Measurements from ENCODE around the gene ACAD8.
"Not testable (repeated sequence)": the region's sequence is repeated elsewhere in the genome, so short reads cannot be mapped to it uniquely, and the experiment has no call there.

Gene ACAD8

DNA sequence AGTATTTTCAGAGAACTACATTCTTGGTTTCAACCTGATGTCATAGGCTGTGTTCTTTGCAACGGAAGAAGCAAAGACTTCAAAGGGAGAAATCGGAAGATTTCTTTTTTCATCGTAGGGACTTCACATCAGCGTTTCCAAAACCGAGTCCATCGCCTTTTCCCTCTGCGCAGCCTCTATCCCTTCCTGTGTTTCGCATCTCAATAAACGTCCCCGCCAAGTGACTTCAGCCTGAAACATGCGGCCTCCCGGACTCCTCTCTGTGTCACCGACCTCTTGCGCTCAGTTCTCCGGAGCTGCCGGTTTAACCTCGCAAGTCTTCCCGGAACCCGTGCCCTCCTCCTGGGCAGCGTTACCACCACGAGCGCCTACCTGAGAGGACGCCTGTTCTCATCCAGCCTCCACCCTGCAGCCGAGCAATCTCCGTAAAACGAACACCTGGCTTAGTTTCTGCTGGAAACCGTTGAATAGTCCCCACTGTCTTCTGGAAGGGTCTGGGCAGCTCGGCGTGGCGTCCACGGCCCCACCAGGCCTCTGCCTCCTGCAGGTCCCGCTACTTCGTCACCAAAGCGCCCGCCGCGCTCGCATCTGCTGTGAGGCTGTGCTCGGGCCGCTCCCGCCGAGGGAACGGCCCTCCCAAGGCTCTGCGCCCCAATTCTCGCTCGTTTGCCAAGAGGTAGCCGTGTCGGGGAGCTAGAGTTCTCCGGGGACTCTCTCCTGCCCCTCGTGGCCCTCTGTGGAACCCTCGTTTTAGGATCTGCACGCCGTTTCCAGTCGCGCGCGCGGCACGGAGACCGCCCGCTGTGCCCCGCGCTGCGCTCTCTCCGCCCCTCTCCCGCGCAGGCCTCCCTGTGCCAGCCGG lies 22.4 kb downstream of the ACAD8 start, which contains the start of gene GLB1L3:
Gene GLB1L3, plus strand, starts transcription at position 846 of the 862 bp plus-strand sequence. CDS start 362 bp downstream, outside the sequence.
- Histone ChIP-seq H3K9me3 (ENCODE audit: control insufficient read depth in 1 of 2, low read length in 2 of 2) (no peaks in the 10 kb centered on the region), H3K27ac (ENCODE audit: low read depth, low read length) (no peak within 1 kb of the TSS), H3K27me3 (ENCODE audit: control insufficient read depth in 1 of 2, insufficient read depth in 2 of 2, low read length in 2 of 2) (peaks cover 63 to 68% of the 10 kb centered on the region in 2 donors), H3K4me1 (ENCODE audit: control insufficient read depth in 1 of 2, insufficient read depth in 2 of 2, low read length in 2 of 2) (peaks cover 3 to 10% of the 10 kb centered on the region in 2 donors), H3K9ac (ENCODE audit: low read depth in 1 of 2, low read length in 2 of 2) (peak within 1 kb of the TSS in 1 of 2 donors; percentile 32), H3K36me3 (ENCODE audit: control insufficient read depth in 1 of 2, insufficient read depth in 2 of 2, low read length in 2 of 2) (no peaks in the 10 kb centered on the region), H3K4me3 (ENCODE audit: low read depth in 1 of 2, low read length in 2 of 2) (peak within 1 kb of the TSS; percentile 63 to 66)

DNA sequence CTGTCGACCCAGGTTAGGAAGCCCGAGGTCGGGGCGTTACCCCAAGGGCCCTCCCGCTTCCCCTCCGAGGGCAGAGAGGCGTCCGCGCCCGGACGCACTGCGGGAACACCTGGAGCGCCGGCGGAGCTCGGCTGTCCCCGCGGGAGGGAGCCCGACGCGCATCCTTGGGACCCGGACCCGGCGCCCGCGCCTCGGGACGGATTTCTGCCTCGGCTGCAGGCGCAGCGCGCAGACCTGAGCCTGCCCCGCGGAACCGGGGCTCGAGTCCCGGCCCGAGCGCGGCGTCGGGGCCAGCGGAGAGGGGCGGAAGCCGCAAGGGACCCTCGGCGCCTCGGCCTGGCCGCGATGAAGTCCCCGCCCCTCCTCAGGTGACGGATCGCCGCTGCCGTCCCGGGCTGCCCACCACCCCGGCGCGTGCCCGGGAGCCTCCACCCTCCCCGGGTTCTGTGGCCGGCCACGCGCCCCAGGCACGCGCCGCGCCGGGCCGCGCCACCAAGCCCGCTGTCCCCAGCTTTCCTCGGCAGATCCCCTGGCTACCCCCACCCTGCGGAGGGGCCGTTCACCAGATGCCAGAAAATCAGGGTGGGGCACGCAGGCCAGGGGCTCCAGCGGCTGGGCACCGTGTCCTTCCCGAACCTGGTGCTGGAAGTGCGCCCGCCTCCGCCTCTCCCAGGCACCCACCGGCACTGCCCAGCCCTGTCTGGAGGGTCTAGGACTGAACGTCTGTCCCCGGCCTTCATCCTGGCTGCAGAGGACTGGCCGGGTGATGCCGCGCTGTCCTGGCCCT lies 23.2 kb downstream of the ACAD8 start:
- Histone ChIP-seq H3K4me3 (ENCODE audit: low read depth in 1 of 2, low read length in 2 of 2) (peak overlapping the region; percentile 63 to 66), H3K27ac (ENCODE audit: low read depth, low read length) (no peak overlapping the region), H3K36me3 (ENCODE audit: control insufficient read depth in 1 of 2, insufficient read depth in 2 of 2, low read length in 2 of 2) (no peaks in the 10 kb centered on the region), H3K27me3 (ENCODE audit: control insufficient read depth in 1 of 2, insufficient read depth in 2 of 2, low read length in 2 of 2) (peaks cover 60 to 64% of the 10 kb centered on the region in 2 donors), H3K4me1 (ENCODE audit: control insufficient read depth in 1 of 2, insufficient read depth in 2 of 2, low read length in 2 of 2) (peaks cover 3 to 10% of the 10 kb centered on the region in 2 donors), H3K9me3 (ENCODE audit: control insufficient read depth in 1 of 2, low read length in 2 of 2) (no peaks in the 10 kb centered on the region), H3K9ac (ENCODE audit: low read depth in 1 of 2, low read length in 2 of 2) (no peak overlapping the region)

DNA sequence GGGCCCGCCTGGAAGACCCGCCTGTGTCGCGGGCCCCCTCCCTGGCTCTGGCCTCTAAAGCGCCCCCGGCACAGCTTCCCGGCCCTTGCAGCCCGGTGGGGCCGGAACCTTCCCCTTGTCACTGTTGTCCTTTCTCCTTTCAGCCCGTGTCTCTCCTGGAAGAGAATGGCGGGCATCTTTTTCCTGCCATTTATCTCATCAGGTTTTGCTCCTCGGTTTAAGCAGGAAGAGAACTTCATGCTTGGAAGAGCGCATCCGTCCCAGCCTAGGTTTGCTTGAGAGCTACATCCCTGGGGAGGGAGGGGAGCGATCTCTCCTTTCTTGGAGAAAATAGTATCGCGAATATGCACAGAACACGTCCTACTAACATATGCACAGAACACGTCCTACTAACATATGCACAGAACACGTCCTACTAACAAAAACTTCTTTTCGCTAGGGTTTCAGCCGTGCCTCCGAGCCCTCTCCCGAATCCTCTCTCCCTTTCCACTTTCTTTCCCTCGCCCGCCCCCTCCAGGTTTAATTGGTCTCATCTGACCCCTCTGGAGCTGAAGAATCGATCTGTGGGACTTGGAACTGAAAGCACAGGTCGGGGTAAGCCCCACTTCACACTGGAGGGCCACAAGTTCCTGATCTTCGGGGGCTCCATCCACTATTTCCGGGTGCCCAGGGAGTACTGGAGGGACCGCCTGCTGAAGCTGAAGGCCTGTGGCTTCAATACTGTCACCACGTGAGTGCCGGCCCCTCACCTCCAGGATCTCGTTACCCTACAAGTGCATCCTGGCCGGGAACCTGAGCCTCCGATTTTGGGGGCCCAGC lies 24.0 kb downstream of the ACAD8 start:
- no peak overlapping the region for H3K4me3 ChIP-seq (ENCODE audit: low read depth in 1 of 2, low read length in 2 of 2)
- peaks cover 55 to 58% of the 10 kb centered on the region in 2 donors for H3K27me3 ChIP-seq (ENCODE audit: control insufficient read depth in 1 of 2, insufficient read depth in 2 of 2, low read length in 2 of 2)

DNA sequence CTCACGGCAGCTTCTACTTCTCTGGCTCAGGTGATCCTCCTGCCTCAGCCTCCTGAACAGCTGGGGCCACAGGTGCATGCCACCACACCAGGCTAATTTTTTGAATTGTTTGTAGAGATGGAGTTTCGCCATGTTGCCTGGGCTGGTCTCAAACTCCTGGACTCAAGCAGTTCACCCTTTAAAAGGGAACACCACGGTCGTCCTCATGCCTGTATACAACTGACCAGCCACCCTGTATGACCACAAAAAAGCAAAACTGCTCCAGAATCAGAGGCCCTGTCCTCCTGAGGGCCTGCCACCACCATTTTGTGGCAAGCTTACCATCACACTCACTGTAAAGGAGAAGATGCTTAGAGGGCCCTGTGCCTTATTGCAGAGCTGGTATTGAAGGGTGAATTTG lies 25.0 kb downstream of the ACAD8 start:
- Histone ChIP-seq H3K27me3 (ENCODE audit: control insufficient read depth in 1 of 2, insufficient read depth in 2 of 2, low read length in 2 of 2) (peaks cover 48 to 49% of the 10 kb centered on the region in 2 donors), H3K9ac (ENCODE audit: low read depth in 1 of 2, low read length in 2 of 2) (no peak overlapping the region), H3K4me1 (ENCODE audit: control insufficient read depth in 1 of 2, insufficient read depth in 2 of 2, low read length in 2 of 2) (peaks cover 3 to 10% of the 10 kb centered on the region in 2 donors), H3K27ac (ENCODE audit: low read depth, low read length) (no peak overlapping the region), H3K4me3 (ENCODE audit: low read depth in 1 of 2, low read length in 2 of 2) (no peak overlapping the region), H3K36me3 (ENCODE audit: control insufficient read depth in 1 of 2, insufficient read depth in 2 of 2, low read length in 2 of 2) (no peaks in the 10 kb centered on the region), H3K9me3 (ENCODE audit: control insufficient read depth in 1 of 2, low read length in 2 of 2) (no peaks in the 10 kb centered on the region)

More for the DNA sequence above, 24.0 kb downstream of the ACAD8 start:
- H3K27ac ChIP-seq (ENCODE audit: low read depth, low read length) = no peak overlapping the region
- no peaks in the 10 kb centered on the region for H3K9me3 ChIP-seq (ENCODE audit: control insufficient read depth in 1 of 2, low read length in 2 of 2)
- no peak overlapping the region for H3K9ac ChIP-seq (ENCODE audit: low read depth in 1 of 2, low read length in 2 of 2)
- peaks cover 3 to 10% of the 10 kb centered on the region in 2 donors for H3K4me1 ChIP-seq (ENCODE audit: control insufficient read depth in 1 of 2, insufficient read depth in 2 of 2, low read length in 2 of 2)
- no peaks in the 10 kb centered on the region for H3K36me3 ChIP-seq (ENCODE audit: control insufficient read depth in 1 of 2, insufficient read depth in 2 of 2, low read length in 2 of 2)

DNA sequence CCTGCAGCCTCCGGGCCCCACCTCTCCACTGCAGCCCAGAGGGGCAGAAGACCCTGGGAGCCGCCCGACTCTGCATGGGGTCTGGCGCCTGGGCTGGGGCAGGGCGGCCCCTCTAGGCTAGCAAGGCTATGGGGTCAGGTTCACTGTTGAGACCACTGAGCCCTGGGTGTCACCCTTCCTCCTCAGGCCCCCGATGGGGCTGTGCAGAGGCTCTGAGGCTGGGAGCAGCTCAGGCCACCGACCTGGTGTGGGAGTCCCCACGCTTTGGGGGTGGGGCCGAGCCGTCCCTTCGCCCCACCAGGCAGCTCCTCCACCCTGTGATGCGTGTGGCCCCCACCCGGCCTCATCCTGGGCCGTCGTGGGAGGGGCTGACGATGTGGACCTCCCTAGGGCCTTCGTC lies 28.3 kb downstream of the ACAD8 start:
- H3K27ac ChIP-seq (ENCODE audit: low read depth, low read length); H3K4me3 ChIP-seq (ENCODE audit: low read depth in 1 of 2, low read length in 2 of 2); H3K9me3 ChIP-seq (ENCODE audit: control insufficient read depth in 1 of 2, low read length in 2 of 2); H3K9ac ChIP-seq (ENCODE audit: low read depth in 1 of 2, low read length in 2 of 2); H3K4me1 ChIP-seq (ENCODE audit: control insufficient read depth in 1 of 2, insufficient read depth in 2 of 2, low read length in 2 of 2); H3K36me3 ChIP-seq (ENCODE audit: control insufficient read depth in 1 of 2, insufficient read depth in 2 of 2, low read length in 2 of 2): not testable (repeated sequence)
- peaks cover 18 to 21% of the 10 kb centered on the region in 2 donors for H3K27me3 ChIP-seq (ENCODE audit: control insufficient read depth in 1 of 2, insufficient read depth in 2 of 2, low read length in 2 of 2)

DNA sequence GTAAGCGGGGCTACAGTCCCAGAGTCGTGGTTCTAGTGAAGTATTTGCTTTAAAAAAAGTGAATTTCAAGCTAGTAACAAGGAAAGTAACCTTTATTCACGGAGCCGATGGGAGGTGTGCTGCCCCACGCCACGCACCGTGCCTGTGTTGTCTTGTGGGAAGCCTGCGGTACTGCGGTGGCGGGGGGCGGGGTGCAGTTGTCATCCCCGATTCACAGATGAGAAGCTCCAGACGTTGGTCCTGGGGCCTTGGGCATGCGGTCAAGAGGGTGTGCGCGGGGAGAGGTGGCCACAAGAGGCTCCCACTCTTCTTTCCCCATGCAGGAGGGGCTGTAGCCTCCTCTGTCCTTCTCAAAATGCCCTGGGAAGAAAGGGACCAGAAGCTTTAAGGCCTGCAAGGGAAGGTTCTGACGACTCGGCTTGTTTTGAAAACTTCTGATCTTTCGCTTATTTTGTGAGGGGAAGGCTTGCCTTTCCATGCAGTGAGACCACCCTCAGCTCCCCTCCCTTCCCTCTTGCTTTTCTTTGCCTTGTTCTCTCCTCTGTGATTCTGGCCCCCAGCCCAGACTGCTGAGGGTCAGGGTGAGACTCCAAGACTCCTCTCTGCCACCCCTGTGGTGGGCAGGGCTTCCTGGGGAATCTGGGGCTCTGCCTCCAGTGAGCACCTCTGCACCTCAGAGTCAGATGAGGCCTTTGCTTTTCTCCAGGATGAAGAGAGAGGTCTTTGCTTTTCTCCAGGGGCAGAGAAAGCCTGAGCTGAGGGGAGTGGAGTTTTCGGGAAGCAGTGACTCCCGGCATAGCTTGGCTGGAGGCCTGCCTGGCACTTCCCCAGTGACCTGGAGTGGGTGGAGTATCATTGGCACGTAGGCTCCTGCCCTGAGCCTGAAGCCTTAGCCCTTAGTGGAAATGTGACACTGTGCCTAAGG lies 29.0 kb downstream of the ACAD8 start:
- Histone ChIP-seq H3K27ac (ENCODE audit: low read depth, low read length) (no peak overlapping the region), H3K9ac (ENCODE audit: low read depth in 1 of 2, low read length in 2 of 2) (no peak overlapping the region), H3K9me3 (ENCODE audit: control insufficient read depth in 1 of 2, low read length in 2 of 2) (no peaks in the 10 kb centered on the region), H3K4me1 (ENCODE audit: control insufficient read depth in 1 of 2, insufficient read depth in 2 of 2, low read length in 2 of 2) (no peaks in the 10 kb centered on the region), H3K36me3 (ENCODE audit: control insufficient read depth in 1 of 2, insufficient read depth in 2 of 2, low read length in 2 of 2) (no peaks in the 10 kb centered on the region), H3K4me3 (ENCODE audit: low read depth in 1 of 2, low read length in 2 of 2) (no peak overlapping the region), H3K27me3 (ENCODE audit: control insufficient read depth in 1 of 2, insufficient read depth in 2 of 2, low read length in 2 of 2) (peaks cover 10 to 14% of the 10 kb centered on the region in 2 donors)

DNA sequence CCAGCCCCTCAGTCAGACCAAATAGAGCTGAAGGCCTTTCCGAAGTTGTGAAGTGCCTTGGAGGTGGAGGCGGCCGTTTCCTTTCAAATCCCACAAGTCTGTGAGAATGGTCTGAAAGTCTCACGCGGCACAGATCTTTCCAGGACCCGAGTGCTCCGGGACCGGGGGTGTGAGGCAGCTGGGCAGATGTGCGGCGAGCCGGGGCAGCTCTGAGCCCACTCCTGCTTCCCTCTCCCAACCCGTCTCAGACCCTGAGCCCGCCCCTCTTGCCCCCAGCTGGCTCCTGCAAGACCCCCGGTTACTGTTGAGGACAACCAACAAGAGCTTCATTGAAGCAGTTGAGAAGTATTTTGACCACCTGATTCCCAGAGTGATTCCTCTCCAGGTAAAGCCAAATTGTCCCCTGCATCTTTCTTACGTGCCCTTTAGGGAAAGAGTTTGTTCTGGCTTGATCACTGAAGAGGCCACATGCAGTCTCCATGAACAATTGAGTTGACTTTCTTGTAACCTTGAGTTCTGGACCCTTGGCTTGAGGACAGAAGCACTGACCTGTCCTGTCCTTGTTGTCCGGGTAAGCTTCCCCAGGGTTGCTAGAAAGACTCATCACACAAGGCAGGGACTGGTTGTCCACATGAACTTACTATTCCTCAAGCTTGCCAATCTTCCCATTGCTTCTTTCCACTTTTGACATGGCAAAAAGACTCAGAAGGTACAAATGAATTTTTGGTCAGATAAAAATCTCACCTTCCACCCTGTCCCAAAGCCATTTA lies 30.3 kb downstream of the ACAD8 start:
- no peak overlapping the region for H3K27ac ChIP-seq (ENCODE audit: low read depth, low read length)
- no peaks in the 10 kb centered on the region for H3K4me1 ChIP-seq (ENCODE audit: control insufficient read depth in 1 of 2, insufficient read depth in 2 of 2, low read length in 2 of 2)
- no peaks in the 10 kb centered on the region for H3K36me3 ChIP-seq (ENCODE audit: control insufficient read depth in 1 of 2, insufficient read depth in 2 of 2, low read length in 2 of 2)
- peaks cover 3 to 4% of the 10 kb centered on the region in 2 donors for H3K27me3 ChIP-seq (ENCODE audit: control insufficient read depth in 1 of 2, insufficient read depth in 2 of 2, low read length in 2 of 2)
- H3K9ac ChIP-seq (ENCODE audit: low read depth in 1 of 2, low read length in 2 of 2) = no peak overlapping the region
- no peaks in the 10 kb centered on the region for H3K9me3 ChIP-seq (ENCODE audit: control insufficient read depth in 1 of 2, low read length in 2 of 2)
- H3K4me3 ChIP-seq (ENCODE audit: low read depth in 1 of 2, low read length in 2 of 2) = no peak overlapping the region

DNA sequence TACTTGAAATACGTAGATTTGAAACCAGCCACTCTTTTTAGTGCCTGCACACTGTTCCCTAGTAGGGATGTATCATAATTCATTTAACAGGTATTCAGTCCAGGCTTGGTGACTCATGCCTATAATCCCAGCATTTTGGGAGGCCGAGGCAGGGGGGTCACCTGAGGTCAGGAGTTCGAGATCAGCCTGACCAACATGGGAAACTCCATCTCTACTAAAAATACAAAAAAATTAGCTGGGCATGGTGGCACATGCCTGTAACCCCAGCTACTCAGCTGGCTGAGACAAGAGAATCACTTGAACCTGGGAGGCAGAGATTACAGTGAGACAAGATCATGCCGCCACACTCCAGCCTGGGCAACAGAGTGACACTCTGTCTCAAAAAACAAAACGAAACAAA lies 31.0 kb downstream of the ACAD8 start:
- H3K27ac ChIP-seq (ENCODE audit: low read depth, low read length); H3K4me1 ChIP-seq (ENCODE audit: control insufficient read depth in 1 of 2, insufficient read depth in 2 of 2, low read length in 2 of 2); H3K4me3 ChIP-seq (ENCODE audit: low read depth in 1 of 2, low read length in 2 of 2): not testable (repeated sequence)

More for the DNA sequence above, 31.0 kb downstream of the ACAD8 start:
- not testable (repeated sequence) for H3K9me3 ChIP-seq (ENCODE audit: control insufficient read depth in 1 of 2, low read length in 2 of 2); H3K27me3 ChIP-seq (ENCODE audit: control insufficient read depth in 1 of 2, insufficient read depth in 2 of 2, low read length in 2 of 2); H3K36me3 ChIP-seq (ENCODE audit: control insufficient read depth in 1 of 2, insufficient read depth in 2 of 2, low read length in 2 of 2); H3K9ac ChIP-seq (ENCODE audit: low read depth in 1 of 2, low read length in 2 of 2)
